HepG2 (cell line): ENCODE results near the gene CES3. TPM values are rescaled to one million over a fixed set of nuclear protein-coding genes. Genes with fewer than 3 reads are reported as not detected.

Experiments used
- GFI1 ChIP-seq: sonication (generic); formaldehyde crosslinking; IDR thresholded peaks from 2 replicates; pipeline ENCODE4 v1.5.0; 2020; ENCODE audit warnings: missing genetic modification reagents, mild to moderate bottlenecking, borderline replicate concordance
- IKZF5 ChIP-seq: IDR thresholded peaks from 2 replicates; pipeline ENCODE4 v1.6.1; 2018; ENCODE audit warnings: missing genetic modification reagents, mild to moderate bottlenecking, missing compliant biosample characterization
- IRF1 ChIP-seq: sonication (generic); formaldehyde crosslinking; IDR thresholded peaks from 2 replicates; pipeline ENCODE4 v1.4.0; 2020; ENCODE audit warnings: low read depth, mild to moderate bottlenecking, missing genetic modification reagents
- ISL2 ChIP-seq: sonication (generic); formaldehyde crosslinking; IDR thresholded peaks from 2 replicates; pipeline ENCODE4 v1.5.0; 2020; ENCODE audit warnings: missing genetic modification reagents
- MTA1 ChIP-seq: sonication (generic); formaldehyde crosslinking; IDR thresholded peaks from 2 replicates; pipeline ENCODE4 v1.4.0; 2020; ENCODE audit warnings: missing genetic modification reagents, mild to moderate bottlenecking, borderline replicate concordance
- MZF1 ChIP-seq: sonication (generic); formaldehyde crosslinking; IDR thresholded peaks from 2 replicates; pipeline ENCODE4 v1.8.1; 2023; ENCODE audit warnings: mild to moderate bottlenecking, missing genetic modification reagents, borderline replicate concordance
- NFKBIZ ChIP-seq: IDR thresholded peaks from 2 replicates; pipeline ENCODE4 v1.6.1; 2018; ENCODE audit warnings: missing genetic modification reagents, missing compliant biosample characterization
- RCOR2 ChIP-seq: IDR thresholded peaks from 2 replicates; pipeline ENCODE4 v1.6.1; 2016; ENCODE audit warnings: missing biosample characterization, missing genetic modification reagents
- RXRA ChIP-seq: sonication (generic); formaldehyde crosslinking; IDR thresholded peaks from 2 replicates; pipeline ENCODE4 v1.5.1; 2020; ENCODE audit warnings: missing genetic modification reagents
- TERF1 ChIP-seq: sonication (generic); formaldehyde crosslinking; IDR thresholded peaks from 2 replicates; pipeline ENCODE4 v1.8.0; 2022; ENCODE audit warnings: mild to moderate bottlenecking, missing genetic modification reagents, moderate library complexity
- XRCC5 ChIP-seq: fragments of 200-400 bp; formaldehyde crosslinking; optimal IDR thresholded peaks from 2 replicates; pipeline ENCODE3; 2017; ENCODE audit warnings: mild to moderate bottlenecking, low read length
- ZBTB39 ChIP-seq: sonication (generic); formaldehyde crosslinking; IDR thresholded peaks from 2 replicates; pipeline ENCODE4 v1.5.0; 2020; ENCODE audit warnings: missing genetic modification reagents
- ZNF274 ChIP-seq: sonication (generic); formaldehyde crosslinking; IDR thresholded peaks from 2 replicates; pipeline ENCODE4 v1.5.1; 2020; ENCODE audit warnings: mild to moderate bottlenecking, missing genetic modification reagents
- ZNF333 ChIP-seq: sonication (generic); formaldehyde crosslinking; IDR thresholded peaks from 2 replicates; pipeline ENCODE4 v1.4.0; 2020; ENCODE audit warnings: mild to moderate bottlenecking, missing genetic modification reagents, borderline replicate concordance
- ZNF709 ChIP-seq: sonication (generic); formaldehyde crosslinking; IDR thresholded peaks from 2 replicates; pipeline ENCODE4 v1.5.0; 2020; ENCODE audit warnings: mild to moderate bottlenecking, missing genetic modification reagents
- polyA plus RNA-seq, 8 experiments: library from polyadenylated mRNA; depleted of rRNA in 3 of 8; stranded (reverse) in 7 of 8; unstranded in 1 of 8; fragments of >200 nt; fragmentation: Illumina TruSeq in 4 of 8; extraction: Trizol in 4 of 8; gene quantifications; 2 replicates each; pipeline versions ENCODE4 v1.2.1 to v1.2.3, GENCODE V29; 2011 to 2016; ENCODE audit warnings: low read depth in 4 of 8, missing spikeins in 1 of 8, mixed read lengths in 1 of 8; ENCODE audit not compliant: insufficient read depth in 1 of 8
- total RNA-seq, 5 experiments: library from RNA; depleted of rRNA; stranded (reverse); fragments of >200 nt; fragmentation: Illumina TruSeq; extraction: Trizol; gene quantifications; 2 replicates each; pipeline ENCODE4 v1.2.3, GENCODE V29; 2016; ENCODE audit warnings: low read depth in 1 of 5

Gene CES3
- total and polyA plus RNA-seq, 2 of the 13 experiments (the other 11 are each of a cell fraction or from before 2014, with no cell fraction given) = 6.6 to 17.4 TPM

DNA sequence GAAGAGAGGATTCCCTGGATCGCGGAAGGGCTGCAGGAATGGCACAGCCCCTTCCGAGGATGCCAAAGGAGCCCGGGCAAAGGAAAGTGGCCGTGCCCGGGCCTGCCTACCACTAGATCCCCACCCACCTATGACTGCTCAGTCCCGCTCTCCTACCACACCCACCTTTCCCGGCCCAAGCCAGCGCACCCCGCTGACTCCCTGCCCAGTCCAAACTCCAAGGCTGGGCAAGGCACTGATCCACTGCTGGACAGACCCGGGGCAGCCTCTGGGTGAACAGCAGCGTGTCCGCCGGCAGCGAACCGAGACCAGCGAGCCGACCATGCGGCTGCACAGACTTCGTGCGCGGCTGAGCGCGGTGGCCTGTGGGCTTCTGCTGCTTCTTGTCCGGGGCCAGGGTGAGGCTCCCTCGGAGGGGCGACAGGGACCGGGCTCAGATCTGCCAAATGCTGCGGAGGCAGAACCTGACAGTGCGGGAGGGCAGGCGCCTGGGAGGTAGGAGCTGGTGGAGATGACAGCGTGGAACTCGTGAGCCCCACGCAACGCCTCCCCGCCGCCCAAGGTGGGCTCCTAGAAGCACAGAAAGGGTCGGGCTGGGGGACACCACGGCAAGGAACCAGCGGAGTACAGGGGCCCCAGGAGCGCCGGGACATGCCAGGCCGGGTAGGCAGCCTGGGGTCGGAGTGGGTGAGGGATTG, 25.6 kb upstream of the CES3 start, which contains the start of gene CES2 (continued):
- TF ChIP-seq IRF1 (CRISPR knock-in tag) (no peak), XRCC5 (peak; percentile 22), ISL2 (peak; percentile 73), TERF1 (CRISPR knock-in tag) (no peak), IKZF5 (peak; percentile 78), GFI1 (CRISPR knock-in tag) (no peak), RCOR2 (CRISPR knock-in tag) (no peak), NFKBIZ (CRISPR knock-in tag) (no peak; the same call in 1 of the 2 replicates), RXRA (peak; percentile 68; the same call in 1 of the 2 replicates), ZNF274 (CRISPR knock-in tag) (peak; percentile 96; the same call in 1 of the 2 replicates), ZNF333 (CRISPR knock-in tag) (peak; percentile 71; the same call in 1 of the 2 replicates), ZBTB39 (CRISPR knock-in tag) (no peak), ZNF709 (CRISPR knock-in tag) (peak; percentile 48; the same call in 1 of the 2 replicates), MTA1 (CRISPR knock-in tag) (peak; percentile 83; the same call in 1 of the 2 replicates), MZF1 (no peak)
